HepG2 (cell line): ENCODE results near the gene BPHL. TPM values are rescaled to one million over a fixed set of nuclear protein-coding genes. Genes with fewer than 3 reads are reported as not detected.

Experiments
- ATF1 ChIP-seq: IDR thresholded peaks from 2 replicates; pipeline ENCODE4 v1.6.1; 2016; ENCODE audit warnings: mild to moderate bottlenecking, control low read depth
- CENPBD1 ChIP-seq: sonication (generic); formaldehyde crosslinking; IDR thresholded peaks from 2 replicates; pipeline ENCODE4 v1.8.0; 2022; ENCODE audit warnings: missing genetic modification reagents, low read depth, mild to moderate bottlenecking, borderline replicate concordance
- GTF3A ChIP-seq: sonication (generic); formaldehyde crosslinking; conservative IDR thresholded peaks from 2 replicates; pipeline ENCODE4 v1.4.0; 2020; ENCODE audit warnings: mild to moderate bottlenecking, missing genetic modification reagents
- HINFP ChIP-seq: sonication (generic); formaldehyde crosslinking; IDR thresholded peaks from 2 replicates; pipeline ENCODE4 v1.4.0; 2020; ENCODE audit warnings: low read depth, mild to moderate bottlenecking, missing genetic modification reagents
- JUN ChIP-seq: sonication (generic); formaldehyde crosslinking; IDR thresholded peaks from 2 replicates; pipeline ENCODE4 v1.4.0; 2020; ENCODE audit warnings: mild to moderate bottlenecking, missing genetic modification reagents
- KDM2A ChIP-seq: sonication (generic); formaldehyde crosslinking; IDR thresholded peaks from 2 replicates; pipeline ENCODE4 v1.4.0; 2020; ENCODE audit warnings: low read depth, missing genetic modification reagents, borderline replicate concordance
- MTF2 ChIP-seq: sonication (generic); formaldehyde crosslinking; IDR thresholded peaks from 2 replicates; pipeline ENCODE4 v1.5.0; 2020; ENCODE audit warnings: missing genetic modification reagents, borderline replicate concordance
- NAIF1 ChIP-seq: sonication (generic); formaldehyde crosslinking; IDR thresholded peaks from 2 replicates; pipeline ENCODE4 v1.5.0; 2020; ENCODE audit warnings: mild to moderate bottlenecking, missing genetic modification reagents, borderline replicate concordance
- NFIB ChIP-seq: sonication (generic); formaldehyde crosslinking; IDR thresholded peaks from 2 replicates; pipeline ENCODE4 v1.9.0; 2021; ENCODE audit warnings: missing genetic modification reagents, mild to moderate bottlenecking, borderline replicate concordance
- PHB2 ChIP-seq: fragments of 450-650 bp; IDR thresholded peaks from 2 replicates; pipeline ENCODE4 v1.6.1; 2018; ENCODE audit not compliant: partially characterized antibody
- SRSF9 ChIP-seq: fragments of 200-400 bp; formaldehyde crosslinking; IDR thresholded peaks from 2 replicates; pipeline ENCODE4 v1.6.1; 2018; ENCODE audit warnings: borderline replicate concordance, mild to moderate bottlenecking, low read depth, low read length; ENCODE audit not compliant: insufficient read depth, poor library complexity, severe bottlenecking
- ZBTB26 ChIP-seq: IDR thresholded peaks from 2 replicates; pipeline ENCODE4 v1.6.1; 2016; ENCODE audit warnings: missing compliant biosample characterization, missing genetic modification reagents, borderline replicate concordance
- ZNF207 ChIP-seq: fragments of 450-650 bp; IDR thresholded peaks from 2 replicates; pipeline ENCODE4 v1.6.1; 2016; ENCODE audit warnings: antibody characterized with exemption, borderline replicate concordance
- ZNF770 ChIP-seq: sonication (generic); formaldehyde crosslinking; IDR thresholded peaks from 2 replicates; pipeline ENCODE4 v1.5.0; 2020; ENCODE audit warnings: mild to moderate bottlenecking, missing genetic modification reagents
- ZNF792 ChIP-seq: IDR thresholded peaks from 2 replicates; pipeline ENCODE4 v1.6.1; 2016
- ZSCAN9 ChIP-seq: IDR thresholded peaks from 2 replicates; pipeline ENCODE4 v1.6.1; 2016; ENCODE audit warnings: borderline replicate concordance
- polyA plus RNA-seq, 8 experiments: library from polyadenylated mRNA; depleted of rRNA in 3 of 8; stranded (reverse) in 7 of 8; unstranded in 1 of 8; fragments of >200 nt; fragmentation: Illumina TruSeq in 4 of 8; extraction: Trizol in 4 of 8; gene quantifications; 2 replicates each; pipeline versions ENCODE4 v1.2.1 to v1.2.3, GENCODE V29; 2011 to 2016; ENCODE audit warnings: low read depth in 4 of 8, missing spikeins in 1 of 8, mixed read lengths in 1 of 8; ENCODE audit not compliant: insufficient read depth in 1 of 8
- total RNA-seq, 5 experiments: library from RNA; depleted of rRNA; stranded (reverse); fragments of >200 nt; fragmentation: Illumina TruSeq; extraction: Trizol; gene quantifications; 2 replicates each; pipeline ENCODE4 v1.2.3, GENCODE V29; 2016; ENCODE audit warnings: low read depth in 1 of 5
- TF ChIP-seq, protein P1 (sequence below): sonication (generic); formaldehyde crosslinking; IDR thresholded peaks from 2 replicates; pipeline ENCODE4 v1.4.0; 2020; ENCODE audit warnings: missing genetic modification reagents, borderline replicate concordance
- TF ChIP-seq, protein P2 (sequence below): sonication (generic); formaldehyde crosslinking; IDR thresholded peaks from 2 replicates; pipeline ENCODE4 v1.4.0; 2020; ENCODE audit warnings: missing genetic modification reagents, borderline replicate concordance

Gene BPHL
- total and polyA plus RNA-seq, 2 of the 13 experiments (the other 11 are each of a cell fraction or from before 2014, with no cell fraction given) = 37.8 to 39.5 TPM

- TF ChIP-seq ZNF770 (CRISPR knock-in tag) (no peak), ZNF207 (no peak), ZNF792 (no peak; the same call in 1 of the 2 replicates), ATF1 (CRISPR knock-in tag) (no peak), MTF2 (CRISPR knock-in tag) (no peak), GTF3A (CRISPR knock-in tag) (no peak), NFIB (CRISPR knock-in tag) (no peak), NAIF1 (CRISPR knock-in tag) (no peak), ZSCAN9 (CRISPR knock-in tag) (0 out of 2 replicates have a peak, but pooled peaks have one; percentile 45), PHB2 (no peak), ZBTB26 (CRISPR knock-in tag) (no peak), SRSF9 (no peak), JUN (CRISPR knock-in tag) (no peak), KDM2A (CRISPR knock-in tag) (peak; percentile 76; the same call in 1 of the 2 replicates), HINFP (peak; percentile 79; the same call in 1 of the 2 replicates), CENPBD1 (CRISPR knock-in tag) (no peak)
- TF ChIP-seq, protein P1, sequence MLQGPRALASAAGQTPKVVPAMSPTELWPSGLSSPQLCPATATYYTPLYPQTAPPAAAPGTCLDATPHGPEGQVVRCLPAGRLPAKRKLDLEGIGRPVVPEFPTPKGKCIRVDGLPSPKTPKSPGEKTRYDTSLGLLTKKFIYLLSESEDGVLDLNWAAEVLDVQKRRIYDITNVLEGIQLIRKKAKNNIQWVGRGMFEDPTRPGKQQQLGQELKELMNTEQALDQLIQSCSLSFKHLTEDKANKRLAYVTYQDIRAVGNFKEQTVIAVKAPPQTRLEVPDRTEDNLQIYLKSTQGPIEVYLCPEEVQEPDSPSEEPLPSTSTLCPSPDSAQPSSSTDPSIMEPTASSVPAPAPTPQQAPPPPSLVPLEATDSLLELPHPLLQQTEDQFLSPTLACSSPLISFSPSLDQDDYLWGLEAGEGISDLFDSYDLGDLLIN = no peak
- TF ChIP-seq, protein P2, sequence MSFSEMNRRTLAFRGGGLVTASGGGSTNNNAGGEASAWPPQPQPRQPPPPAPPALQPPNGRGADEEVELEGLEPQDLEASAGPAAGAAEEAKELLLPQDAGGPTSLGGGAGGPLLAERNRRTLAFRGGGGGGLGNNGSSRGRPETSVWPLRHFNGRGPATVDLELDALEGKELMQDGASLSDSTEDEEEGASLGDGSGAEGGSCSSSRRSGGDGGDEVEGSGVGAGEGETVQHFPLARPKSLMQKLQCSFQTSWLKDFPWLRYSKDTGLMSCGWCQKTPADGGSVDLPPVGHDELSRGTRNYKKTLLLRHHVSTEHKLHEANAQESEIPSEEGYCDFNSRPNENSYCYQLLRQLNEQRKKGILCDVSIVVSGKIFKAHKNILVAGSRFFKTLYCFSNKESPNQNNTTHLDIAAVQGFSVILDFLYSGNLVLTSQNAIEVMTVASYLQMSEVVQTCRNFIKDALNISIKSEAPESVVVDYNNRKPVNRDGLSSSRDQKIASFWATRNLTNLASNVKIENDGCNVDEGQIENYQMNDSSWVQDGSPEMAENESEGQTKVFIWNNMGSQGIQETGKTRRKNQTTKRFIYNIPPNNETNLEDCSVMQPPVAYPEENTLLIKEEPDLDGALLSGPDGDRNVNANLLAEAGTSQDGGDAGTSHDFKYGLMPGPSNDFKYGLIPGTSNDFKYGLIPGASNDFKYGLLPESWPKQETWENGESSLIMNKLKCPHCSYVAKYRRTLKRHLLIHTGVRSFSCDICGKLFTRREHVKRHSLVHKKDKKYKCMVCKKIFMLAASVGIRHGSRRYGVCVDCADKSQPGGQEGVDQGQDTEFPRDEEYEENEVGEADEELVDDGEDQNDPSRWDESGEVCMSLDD = no peak
Measured at GRCh38 chr6:3195695-3196497, 77.4 kb downstream of the BPHL start (continued).
